Right lobe of liver (tissue), 6 donors: ENCODE measurements around the gene FTH1. TPM values are rescaled to one million over a fixed set of nuclear protein-coding genes. Genes with fewer than 3 reads are reported as not detected.

Experiments used
- ATAC-seq, 4 donors: fragments of 200-7000 bp; cut with Tn5 transposase; one replicate each; pipeline ENCODE4 v1.9.1; 2020; ENCODE audit warnings: mild to moderate bottlenecking in 4 of 4, moderate library complexity in 4 of 4
- DNase-seq, 3 donors: peaks; one replicate each; pipeline ENCODE4 v3.0.0-alpha.2; 2020
- H3K27ac ChIP-seq, 3 donors: fragments of 200-600 bp; one replicate each; pipeline ENCODE4 v1.8.0; 2022
- H3K27me3 ChIP-seq, 2 donors: fragments of 200-600 bp; one replicate each; pipeline ENCODE4 v1.8.0; 2022
- H3K36me3 ChIP-seq, 4 donors: fragments of 200-600 bp; sonication (generic) in 1 of 4; one replicate each; pipeline versions ENCODE4 v1.5.1 to v1.8.0; 2017 to 2022; ENCODE audit warnings: control low read depth in 1 of 4
- H3K4me1 ChIP-seq, 4 donors: fragments of 200-600 bp; sonication (generic) in 1 of 4; one replicate each; pipeline versions ENCODE4 v1.5.1 to v1.8.0; 2017 to 2022; ENCODE audit warnings: control low read depth in 1 of 4
- H3K4me3 ChIP-seq, 3 donors: fragments of 200-600 bp; one replicate each; pipeline ENCODE4 v1.8.0; 2022
- H3K9me3 ChIP-seq, 4 donors: fragments of 200-600 bp; sonication (generic) in 1 of 4; one replicate each; pipeline versions ENCODE4 v1.5.1 to v1.8.0; 2017 to 2022; ENCODE audit warnings: control low read depth in 1 of 4
- POLR2A ChIP-seq: fragments of 450-650 bp; IDR thresholded peaks from one replicate; pipeline ENCODE4 v1.6.1; 2017; ENCODE audit warnings: antibody characterized with exemption, mild to moderate bottlenecking
- WGBS: methylation state at CpG from one replicate; pipeline ENCODE4 v1.1.6; 2018; ENCODE audit warnings: low coverage, low lambda C conversion rate; ENCODE audit not compliant: insufficient coverage; ENCODE audit errors: missing lambda C conversion rate; 5-methylcytosine and 5-hydroxymethylcytosine counted together
- intact Hi-C, 2 donors: fragments of 100-400 bp; cut with DNase I; formaldehyde crosslinking; loops; one replicate each; pipeline versions ENCODE4 v1.11.2 to v1.14.1; 2022
- total RNA-seq, 6 experiments: library from RNA; depleted of rRNA in 2 of 6; stranded (reverse); fragments of >200 nt in 2 of 6; fragmentation: NEBNext Ultra II Directional in 3 of 6; extraction: Animal tissue kit (Norgen Biotek cat#: 25700) in 3 of 6; gene quantifications; one replicate each; pipeline versions ENCODE4 v1.1.0 to v1.2.4, GENCODE V29; 2016 to 2023
- TF ChIP-seq, protein P1 (sequence below), 4 donors: fragments of 200-600 bp in 3 of 4; fragments of 450-650 bp in 1 of 4; IDR thresholded peaks; one replicate each; pipeline versions ENCODE4 v1.5.1 to v1.8.0; 2016 to 2022; ENCODE audit warnings: antibody characterized with exemption in 4 of 4, mild to moderate bottlenecking in 2 of 4
- donor health status: DM: no; HTN: yes; CAD: no.
- donor health status: DM: no; HTN: no; CAD: no.
- donor health status: DM: no; HTN: no; CAD: no.
- donor health status: DM: no; HTN: yes; CAD: no.
- donor health status: DM: no; HTN: yes; CAD: no.

The FTH1 gene
- total RNA-seq, 6 experiments from 2014 or later = 1,131 to 2,981 (median 2,140) TPM

DNA sequence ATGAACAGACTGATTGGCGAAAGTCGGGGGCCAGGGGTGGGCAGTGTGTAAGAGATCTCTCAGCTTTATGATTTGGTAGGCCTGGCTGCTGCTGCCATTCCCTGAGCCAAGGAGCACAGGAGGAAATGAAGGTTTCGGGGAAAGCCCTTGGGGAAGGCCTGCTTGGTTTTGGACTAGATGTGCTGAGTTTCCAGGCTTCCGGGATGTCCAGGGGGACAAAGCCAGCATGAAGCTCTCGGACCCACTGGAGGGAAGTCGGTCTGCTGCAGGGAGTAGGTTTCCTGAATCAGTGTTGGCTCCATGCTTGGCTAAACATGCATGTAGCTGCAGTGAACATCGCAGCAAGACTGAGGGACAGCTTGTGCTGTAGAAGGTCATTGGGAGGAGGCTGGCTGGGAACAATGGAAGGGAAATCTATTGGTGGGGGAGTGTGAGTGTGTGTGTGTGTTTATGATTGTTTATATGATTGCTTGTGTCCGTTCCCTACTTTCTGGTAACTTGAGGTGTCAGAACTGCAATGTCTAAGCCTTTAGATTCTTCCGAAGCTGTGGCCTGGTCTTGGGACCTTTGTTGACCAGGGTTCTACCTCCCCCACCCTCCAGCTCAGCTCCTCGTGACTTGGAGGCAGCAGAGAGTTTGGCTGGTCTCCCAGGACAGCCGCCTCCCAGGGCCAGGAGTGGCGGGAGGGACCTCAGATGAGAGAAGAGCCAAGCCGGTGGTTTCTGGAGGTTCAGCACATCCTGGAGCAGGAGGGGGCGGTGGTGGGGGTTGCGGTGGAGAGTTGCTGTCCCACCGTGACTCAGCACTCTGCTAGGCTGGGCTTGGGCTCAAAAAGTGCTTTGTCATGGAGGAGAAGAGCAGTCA is 4.0 kb upstream of the FTH1 start:
- 34% methylated on average over 8 of the region's 16 CpGs for WGBS
- Histone ChIP-seq H3K4me1 (peaks cover 0 to 70% (median 29%) of the 10 kb centered on the region in 4 donors), H3K27me3 (no peaks in the 10 kb centered on the region), H3K9me3 (no peaks in the 10 kb centered on the region), H3K27ac (peak overlapping the region; percentile 86 to 94 (median 89)), H3K36me3 (no peaks in the 10 kb centered on the region), H3K4me3 (peak overlapping the region in 2 of 3 donors; percentile 12 to 29)
- TF ChIP-seq, protein P1, sequence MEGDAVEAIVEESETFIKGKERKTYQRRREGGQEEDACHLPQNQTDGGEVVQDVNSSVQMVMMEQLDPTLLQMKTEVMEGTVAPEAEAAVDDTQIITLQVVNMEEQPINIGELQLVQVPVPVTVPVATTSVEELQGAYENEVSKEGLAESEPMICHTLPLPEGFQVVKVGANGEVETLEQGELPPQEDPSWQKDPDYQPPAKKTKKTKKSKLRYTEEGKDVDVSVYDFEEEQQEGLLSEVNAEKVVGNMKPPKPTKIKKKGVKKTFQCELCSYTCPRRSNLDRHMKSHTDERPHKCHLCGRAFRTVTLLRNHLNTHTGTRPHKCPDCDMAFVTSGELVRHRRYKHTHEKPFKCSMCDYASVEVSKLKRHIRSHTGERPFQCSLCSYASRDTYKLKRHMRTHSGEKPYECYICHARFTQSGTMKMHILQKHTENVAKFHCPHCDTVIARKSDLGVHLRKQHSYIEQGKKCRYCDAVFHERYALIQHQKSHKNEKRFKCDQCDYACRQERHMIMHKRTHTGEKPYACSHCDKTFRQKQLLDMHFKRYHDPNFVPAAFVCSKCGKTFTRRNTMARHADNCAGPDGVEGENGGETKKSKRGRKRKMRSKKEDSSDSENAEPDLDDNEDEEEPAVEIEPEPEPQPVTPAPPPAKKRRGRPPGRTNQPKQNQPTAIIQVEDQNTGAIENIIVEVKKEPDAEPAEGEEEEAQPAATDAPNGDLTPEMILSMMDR (IDR thresholded peaks at IDR 0.05) = no peak
- peak; percentile 70 for TF ChIP-seq POLR2A
- ATAC-seq = peak; percentile 42 to 60 (median 52)
- DNase-seq = peak; percentile 95 to 98 (median 98)
- intact Hi-C loops = no loop called here

GRCh38 chr11:61969838-61970662 is 2.6 kb upstream of the FTH1 start:
- 70% methylated on average over 2 of the region's 2 CpGs for WGBS
- peaks cover 0 to 68% (median 32%) of the 10 kb centered on the region in 4 donors for H3K4me1 ChIP-seq
- H3K27me3 ChIP-seq = no peaks in the 10 kb centered on the region
- H3K4me3 ChIP-seq = no peak overlapping the region
- no peaks in the 10 kb centered on the region for H3K9me3 ChIP-seq
- ATAC-seq (no peak), DNase-seq (no peak)
- intact Hi-C loops = no loop called here
- H3K27ac ChIP-seq = peak overlapping the region; percentile 86 to 94 (median 89)
- peak; percentile 55 for TF ChIP-seq POLR2A
- TF ChIP-seq, protein P1 (IDR thresholded peaks at IDR 0.05) = no peak
- peaks cover 0 to 11% (median 4%) of the 10 kb centered on the region in 4 donors for H3K36me3 ChIP-seq

- H3K4me1 ChIP-seq = peaks cover 0 to 68% (median 32%) of the 10 kb centered on the region in 4 donors
These were observed 1.9 kb upstream of the FTH1 start for GRCh38 chr11:61969391-61969758.

DNA sequence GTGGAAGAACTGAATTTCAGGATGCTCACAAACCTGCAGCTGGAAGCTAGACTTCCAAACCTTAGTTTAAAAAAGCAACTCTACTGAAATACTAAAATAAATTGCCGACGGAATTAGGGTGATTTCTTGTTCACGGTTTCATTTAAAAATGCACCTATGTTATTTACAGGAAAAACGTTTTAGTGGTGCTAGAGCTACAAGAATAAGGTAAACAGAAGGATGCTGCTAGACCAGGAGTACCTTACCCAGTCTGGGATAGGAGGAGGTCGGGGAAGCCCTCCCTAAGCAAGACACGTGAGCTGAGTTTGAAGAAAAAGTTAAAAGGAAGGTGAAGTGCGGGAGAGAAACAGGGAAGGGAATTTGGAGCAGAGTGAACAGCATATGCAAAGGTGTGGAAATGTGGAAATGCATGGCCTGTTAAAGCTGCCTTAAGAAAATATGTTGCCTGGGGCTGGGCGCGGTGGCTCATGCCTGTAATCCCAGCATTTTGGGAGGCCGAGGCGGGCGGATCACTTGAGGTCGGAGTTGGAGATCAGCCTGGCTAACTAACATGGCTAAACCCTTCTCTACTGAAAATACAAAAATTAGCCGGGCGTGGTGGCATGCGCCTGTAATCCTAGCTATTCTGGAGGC is 1.4 kb upstream of the FTH1 start:
- Histone ChIP-seq H3K4me1 (peaks cover 0 to 68% (median 32%) of the 10 kb centered on the region in 4 donors), H3K36me3 (peaks cover 0 to 23% (median 14%) of the 10 kb centered on the region in 4 donors), H3K9me3 (no peaks in the 10 kb centered on the region), H3K27ac (peak overlapping the region; percentile 93), H3K27me3 (no peaks in the 10 kb centered on the region), H3K4me3 (peak overlapping the region; percentile 60 to 98 (median 87))
- 90% methylated on average over 16 of the region's 16 CpGs for WGBS
- DNase-seq (peak in 2 of 3 donors; percentile 24 to 39), ATAC-seq (no peak)
- TF ChIP-seq, protein P1 (IDR thresholded peaks at IDR 0.05) = no peak
- no peak for TF ChIP-seq POLR2A
- intact Hi-C loops = no loop called here

More at GRCh38 chr11:61969391-61969758, 1.9 kb upstream of the FTH1 start:
- Histone ChIP-seq H3K9me3 (no peaks in the 10 kb centered on the region), H3K36me3 (peaks cover 0 to 18% (median 10%) of the 10 kb centered on the region in 4 donors), H3K27ac (peak overlapping the region in 2 of 3 donors; percentile 86 to 94), H3K4me3 (no peak overlapping the region), H3K27me3 (no peaks in the 10 kb centered on the region)
- TF ChIP-seq POLR2A = no peak
- TF ChIP-seq, protein P1 (IDR thresholded peaks at IDR 0.05) = no peak
- intact Hi-C loops = no loop called here
- ATAC-seq = no peak
- DNase-seq = no peak
- 92% methylated on average over 7 of the region's 7 CpGs for WGBS
